Measurements from ENCODE around the gene IFI35. TPM values are rescaled to one million over a fixed set of nuclear protein-coding genes. Genes with fewer than 3 reads are reported as not detected.
A peak's percentile ranks its signal among the peaks of the same experiment; 100 is the strongest.

IFI35 gene
- total and polyA plus RNA-seq, 9 of the 15 experiments (the other 6 are each of a cell fraction or from before 2014, with no cell fraction given), result 4.4 to 13.1 (median 10.2) TPM

- TF ChIP-seq ZFP30 (CRISPR knock-in tag; IDR thresholded peaks at IDR 0.05; ENCODE audit: borderline replicate concordance), result no peak
- peak; percentile 18; the same call in 1 of the 2 replicates for TF ChIP-seq KLF16 (IDR thresholded peaks at IDR 0.05)
- no peak for TF ChIP-seq NONO (IDR thresholded peaks at IDR 0.05; ENCODE audit: low read depth in 2 of 2, low read length in 1 of 2)
- TF ChIP-seq LARP7 (IDR thresholded peaks at IDR 0.05), result no peak
- TF ChIP-seq MTA1 (IDR thresholded peaks at IDR 0.05; ENCODE audit: borderline replicate concordance), result peak; percentile 52; the same call in 1 of the 2 replicates
- TF ChIP-seq ATF1 (CRISPR knock-in tag; IDR thresholded peaks at IDR 0.05), result no peak
- peak; percentile 98 for TF ChIP-seq ATF1 (tag; IDR thresholded peaks at IDR 0.05)
- TF ChIP-seq SREBF2 (CRISPR knock-in tag; IDR thresholded peaks at IDR 0.05), result no peak
- no peak for TF ChIP-seq ERF (CRISPR knock-in tag; IDR thresholded peaks at IDR 0.05)
- peak; percentile 69 for TF ChIP-seq VEZF1 (CRISPR knock-in tag; IDR thresholded peaks at IDR 0.05)
- TF ChIP-seq CSDE1 (IDR thresholded peaks at IDR 0.05), result no peak
- peak; percentile 55; the same call in 1 of the 2 replicates for TF ChIP-seq LEF1 (IDR thresholded peaks at IDR 0.05)
- no peak for TF ChIP-seq ZNF133 (CRISPR knock-in tag; IDR thresholded peaks at IDR 0.05)
- TF ChIP-seq ZBTB49 (CRISPR knock-in tag; IDR thresholded peaks at IDR 0.05; ENCODE audit: borderline replicate concordance), result no peak
- TF ChIP-seq SMAD2 (IDR thresholded peaks at IDR 0.05; ENCODE audit: low read depth, low read length), result no peak
- TF ChIP-seq HES1 (IDR thresholded peaks at IDR 0.05; ENCODE audit: low read depth), result 0 out of 2 replicates have a peak, but pooled peaks have one; percentile 20
- TF ChIP-seq SP2 (IDR thresholded peaks at IDR 0.05; ENCODE audit: extremely low read depth, low read depth, low read length, poor library complexity, severe bottlenecking), result peak; percentile 37
- TF ChIP-seq NFXL1 (CRISPR knock-in tag; IDR thresholded peaks at IDR 0.05), result no peak
- TF ChIP-seq NEUROD1 (IDR thresholded peaks at IDR 0.05; ENCODE audit: borderline replicate concordance, low read depth, low read length, partially characterized antibody), result peak; percentile 86
- no peak for TF ChIP-seq CHD4 (IDR thresholded peaks at IDR 0.05; ENCODE audit: insufficient read depth, insufficient replicate concordance, low read depth, low read length, poor library complexity, severe bottlenecking)
- peak; percentile 89; the same call in 1 of the 2 replicates for TF ChIP-seq SREBF1 (IDR thresholded peaks at IDR 0.05; ENCODE audit: borderline replicate concordance, low read depth, low read length)
- no peak for TF ChIP-seq TCF15 (CRISPR knock-in tag; IDR thresholded peaks at IDR 0.05)
- no peak for TF ChIP-seq ZNF717 (CRISPR knock-in tag; IDR thresholded peaks at IDR 0.05)
- TF ChIP-seq XRCC5 (IDR thresholded peaks at IDR 0.05; ENCODE audit: low read depth, low read length), result peak; percentile 91
These were observed 8.3 kb upstream of the IFI35 start, which contains the start of gene RPL27 (continued) for GRCh38 chr17:42997984-42998938.
